Stomach smooth muscle (tissue), 2 donors: ENCODE results near the gene SH2D3C.

Source experiments
- H3K27ac ChIP-seq: one replicate; pipeline ENCODE4 v1.7.0; 2013; ENCODE audit warnings: mild to moderate bottlenecking, low read length, inconsistent platforms
- H3K27me3 ChIP-seq, 2 donors: one replicate each; pipeline ENCODE4 v1.7.0; 2013; ENCODE audit warnings: low read length in 2 of 2; ENCODE audit not compliant: insufficient read depth in 2 of 2, control insufficient read depth in 1 of 2
- H3K36me3 ChIP-seq, 2 donors: one replicate each; pipeline ENCODE4 v1.7.0; 2013; ENCODE audit warnings: low read length in 2 of 2; ENCODE audit not compliant: control insufficient read depth in 2 of 2, insufficient read depth in 2 of 2
- H3K4me1 ChIP-seq: one replicate; pipeline ENCODE4 v1.7.0; 2013; ENCODE audit warnings: low read length; ENCODE audit not compliant: control insufficient read depth, insufficient read depth
- H3K4me3 ChIP-seq, 2 donors: one replicate each; pipeline ENCODE4 v1.7.0; 2013; ENCODE audit warnings: low read length in 2 of 2
- H3K9ac ChIP-seq, 2 donors: one replicate each; pipeline ENCODE4 v1.7.0; 2013; ENCODE audit warnings: low read length in 2 of 2, mild to moderate bottlenecking in 1 of 2
- H3K9me3 ChIP-seq, 2 donors: one replicate each; pipeline ENCODE4 v1.7.0; 2013; ENCODE audit warnings: low read length in 2 of 2; ENCODE audit not compliant: control insufficient read depth in 2 of 2
- donor health status: healthy.
- donor health status: Pancreatic carcinoma.

Gene SH2D3C

GRCh38 chr9:127814619-127815511 lies 36.4 kb upstream of the SH2D3C start:
- no peak overlapping the region for H3K4me3 ChIP-seq
- no peak overlapping the region for H3K9ac ChIP-seq
- no peaks in the 10 kb centered on the region for H3K9me3 ChIP-seq
- no peaks in the 10 kb centered on the region for H3K27me3 ChIP-seq
- peaks cover 6 to 45% of the 10 kb centered on the region in 2 donors for H3K36me3 ChIP-seq
- no peak overlapping the region for H3K27ac ChIP-seq
- H3K4me1 ChIP-seq = peaks cover 3% of the 10 kb centered on the region

GRCh38 chr9:127813686-127814226 lies 35.3 kb upstream of the SH2D3C start:
- H3K4me1 ChIP-seq = peaks cover 3% of the 10 kb centered on the region
- H3K36me3 ChIP-seq = peaks cover 6 to 44% of the 10 kb centered on the region in 2 donors
- H3K9me3 ChIP-seq = no peaks in the 10 kb centered on the region
- H3K4me3 ChIP-seq = no peak overlapping the region
- H3K27ac ChIP-seq = no peak overlapping the region
- no peak overlapping the region for H3K9ac ChIP-seq
- no peaks in the 10 kb centered on the region for H3K27me3 ChIP-seq

- H3K9me3 ChIP-seq = no peaks in the 10 kb centered on the region
- no peak overlapping the region for H3K27ac ChIP-seq
Measured at GRCh38 chr9:127812936-127813675, 34.6 kb upstream of the SH2D3C start.

GRCh38 chr9:127812011-127812410 lies 33.5 kb upstream of the SH2D3C start:
- Histone ChIP-seq H3K9me3 (no peaks in the 10 kb centered on the region), H3K4me3 (no peak overlapping the region), H3K27me3 (no peaks in the 10 kb centered on the region), H3K36me3 (peaks cover 16 to 55% of the 10 kb centered on the region in 2 donors), H3K9ac (no peak overlapping the region), H3K4me1 (peaks cover 7% of the 10 kb centered on the region), H3K27ac (no peak overlapping the region)

More at GRCh38 chr9:127812936-127813675, 34.6 kb upstream of the SH2D3C start:
- Histone ChIP-seq H3K4me1 (peaks cover 3% of the 10 kb centered on the region), H3K36me3 (peaks cover 7 to 50% of the 10 kb centered on the region in 2 donors), H3K4me3 (no peak overlapping the region), H3K27me3 (no peaks in the 10 kb centered on the region), H3K9ac (no peak overlapping the region)

GRCh38 chr9:127810378-127811187 lies 32.1 kb upstream of the SH2D3C start:
- Histone ChIP-seq H3K27ac (no peak overlapping the region), H3K9ac (no peak overlapping the region), H3K4me3 (no peak overlapping the region), H3K27me3 (no peaks in the 10 kb centered on the region), H3K4me1 (peaks cover 9% of the 10 kb centered on the region), H3K9me3 (no peaks in the 10 kb centered on the region), H3K36me3 (peaks cover 19 to 57% of the 10 kb centered on the region in 2 donors)

GRCh38 chr9:127809540-127810377 lies 31.3 kb upstream of the SH2D3C start:
- Histone ChIP-seq H3K27ac (no peak overlapping the region), H3K27me3 (no peaks in the 10 kb centered on the region), H3K9me3 (no peaks in the 10 kb centered on the region), H3K4me1 (peaks cover 9% of the 10 kb centered on the region), H3K9ac (no peak overlapping the region), H3K36me3 (peaks cover 19 to 51% of the 10 kb centered on the region in 2 donors), H3K4me3 (no peak overlapping the region)

- H3K4me1 ChIP-seq = peaks cover 15% of the 10 kb centered on the region
- H3K9ac ChIP-seq = no peak overlapping the region
- no peaks in the 10 kb centered on the region for H3K27me3 ChIP-seq
- H3K4me3 ChIP-seq = no peak overlapping the region
- H3K9me3 ChIP-seq = no peaks in the 10 kb centered on the region
- peaks cover 19 to 47% of the 10 kb centered on the region in 2 donors for H3K36me3 ChIP-seq
- no peak overlapping the region for H3K27ac ChIP-seq
Measured at GRCh38 chr9:127809002-127809539, 30.6 kb upstream of the SH2D3C start.

- H3K9ac ChIP-seq = no peak overlapping the region
- peaks cover 21% of the 10 kb centered on the region for H3K4me1 ChIP-seq
- H3K9me3 ChIP-seq = no peaks in the 10 kb centered on the region
- no peak overlapping the region for H3K27ac ChIP-seq
- H3K4me3 ChIP-seq = no peak overlapping the region
- peaks cover 16 to 42% of the 10 kb centered on the region in 2 donors for H3K36me3 ChIP-seq
- H3K27me3 ChIP-seq = no peaks in the 10 kb centered on the region
Measured at GRCh38 chr9:127808347-127809001, 30.0 kb upstream of the SH2D3C start.

GRCh38 chr9:127806871-127807270 lies 28.4 kb upstream of the SH2D3C start:
- Histone ChIP-seq H3K4me3 (no peak overlapping the region), H3K9me3 (no peaks in the 10 kb centered on the region), H3K36me3 (peaks cover 13 to 34% of the 10 kb centered on the region in 2 donors), H3K4me1 (peaks cover 33% of the 10 kb centered on the region), H3K9ac (no peak overlapping the region), H3K27me3 (no peaks in the 10 kb centered on the region), H3K27ac (no peak overlapping the region)
